ENCODE results near the gene EMX2.

The EMX2 gene

GRCh38 chr10:117533507-117534281 lies 8.9 kb upstream of the EMX2 start:
- H3K36me3 ChIP-seq (ENCODE audit: control insufficient read depth in 2 of 2, insufficient read depth in 1 of 2, low read length in 2 of 2), result no peaks in the 10 kb centered on the region
- H3K9me3 ChIP-seq (ENCODE audit: control insufficient read depth, insufficient read depth, low read depth, low read length), result no peaks in the 10 kb centered on the region
- no peaks in the 10 kb centered on the region for H3K4me1 ChIP-seq (ENCODE audit: control insufficient read depth, insufficient read depth, low read length)
- POLR2A ChIA-PET, result no interaction called here
- CTCF ChIA-PET, result interaction anchor here (0.9 kb wide), 1 partner anchor 19 kb away, joined by 3 read pairs; no protein-coding TSS in a partner anchor
- no peak overlapping the region for H3K4me3 ChIP-seq (ENCODE audit: low read depth, low read length)
- no peak overlapping the region for H3K27ac ChIP-seq (ENCODE audit: extremely low read depth, low read depth, low read length)
- peak; percentile 65 for TF ChIP-seq PRDM6 (tag by site-specific recombination; IDR thresholded peaks at IDR 0.05)
- TF ChIP-seq SP3 (tag by site-specific recombination; IDR thresholded peaks at IDR 0.05), result no peak

- CTCF ChIA-PET, result no interaction called here
- Histone ChIP-seq H3K4me1 (ENCODE audit: control insufficient read depth, insufficient read depth, low read length) (no peaks in the 10 kb centered on the region), H3K4me3 (ENCODE audit: low read depth, low read length) (no peak overlapping the region), H3K9me3 (ENCODE audit: control insufficient read depth, insufficient read depth, low read depth, low read length) (no peaks in the 10 kb centered on the region), H3K27ac (ENCODE audit: extremely low read depth, low read depth, low read length) (no peak overlapping the region), H3K36me3 (ENCODE audit: control insufficient read depth in 2 of 2, insufficient read depth in 1 of 2, low read length in 2 of 2) (no peaks in the 10 kb centered on the region)
- POLR2A ChIA-PET, result no interaction called here
- no peak for TF ChIP-seq KLF8 (tag by site-specific recombination; IDR thresholded peaks at IDR 0.05)
- no peak for TF ChIP-seq MZF1 (tag by site-specific recombination; IDR thresholded peaks at IDR 0.05; ENCODE audit: borderline replicate concordance)
- TF ChIP-seq ZNF639 (tag by site-specific recombination; IDR thresholded peaks at IDR 0.05), result no peak
- TF ChIP-seq ZBTB49 (tag by site-specific recombination; IDR thresholded peaks at IDR 0.05; ENCODE audit: low read depth), result no peak
- TF ChIP-seq ZNF707 (tag by site-specific recombination; IDR thresholded peaks at IDR 0.05), result no peak
- TF ChIP-seq ZSCAN5A (tag by site-specific recombination; IDR thresholded peaks at IDR 0.05), result no peak
- TF ChIP-seq ZFP37 (tag by site-specific recombination; IDR thresholded peaks at IDR 0.05), result no peak
- TF ChIP-seq PATZ1 (tag by site-specific recombination; IDR thresholded peaks at IDR 0.05), result no peak
- TF ChIP-seq ZNF580 (tag by site-specific recombination; IDR thresholded peaks at IDR 0.05), result no peak
- no peak for TF ChIP-seq ZBTB1 (tag by site-specific recombination; IDR thresholded peaks at IDR 0.05)
- no peak for TF ChIP-seq ZNF175 (tag by site-specific recombination; IDR thresholded peaks at IDR 0.05)
- no peak for TF ChIP-seq ATF2 (tag by site-specific recombination; IDR thresholded peaks at IDR 0.05; ENCODE audit: low read depth)
- no peak for TF ChIP-seq HOXD13 (CRISPR knock-in tag; IDR thresholded peaks at IDR 0.05; ENCODE audit: borderline replicate concordance)
Observed at GRCh38 chr10:117534321-117535297, 7.9 kb upstream of the EMX2 start.

Data from HEK293 (cell line).